OCI-LY7 (cell line): Measurements from ENCODE around the gene NAV2. TPM values are rescaled to one million over a fixed set of nuclear protein-coding genes. Genes with fewer than 3 reads are reported as not detected.

Source experiments
- BruUV-seq: library from RNA; stranded (reverse); fragments of 400-500 nt; replicated peaks from 2 replicates; lab custom pipeline; 2021; lab: Mats Ljungman, UMichigan
- CTCF ChIA-PET: fragments of 300-600 bp; sonication (Branson Sonifier 250); formaldehyde crosslinking; loops from one replicate; lab custom pipeline; 2022; ENCODE audit warnings: antibody characterized with exemption; ENCODE audit not compliant: unreplicated experiment; lab: Charles Lee
- POLR2A ChIA-PET: fragments of 300-600 bp; sonication (Branson Sonifier 250); formaldehyde crosslinking; loops from one replicate; lab custom pipeline; 2022; ENCODE audit warnings: antibody characterized with exemption; lab: Charles Lee
- DNase-seq: peaks from one replicate; pipeline ENCODE4 v3.0.0-alpha.2; 2015; ENCODE audit warnings: low spot score
- H2AFZ ChIP-seq: fragments of 200-600 bp; sonication (generic), shearing (Covaris generic); 2 replicates; pipeline ENCODE4 v1.6.1; 2014; ENCODE audit warnings: mild to moderate bottlenecking, antibody characterized with exemption, low read length, moderate library complexity
- H3K27ac ChIP-seq: fragments of 200-600 bp; sonication (generic); 2 replicates; pipeline ENCODE4 v1.5.1; 2014; ENCODE audit warnings: mixed run types, low read depth, mild to moderate bottlenecking, moderate library complexity, low read length, inconsistent platforms; ENCODE audit not compliant: poor library complexity, severe bottlenecking
- H3K36me3 ChIP-seq: fragments of 200-600 bp; sonication (generic); 2 replicates; pipeline ENCODE4 v1.6.1; 2014; ENCODE audit warnings: mild to moderate bottlenecking, antibody characterized with exemption, low read length, moderate library complexity, mixed read lengths; ENCODE audit not compliant: insufficient read depth
- H3K4me1 ChIP-seq: fragments of 200-600 bp; sonication (generic); 2 replicates; pipeline ENCODE4 v1.5.1; 2014; ENCODE audit warnings: mild to moderate bottlenecking, low read length; ENCODE audit not compliant: insufficient read depth, poor library complexity, severe bottlenecking
- H3K4me2 ChIP-seq: fragments of 200-600 bp; sonication (generic); 2 replicates; pipeline ENCODE4 v1.6.1; 2014; ENCODE audit warnings: mild to moderate bottlenecking, low read length
- H3K4me3 ChIP-seq: fragments of 200-600 bp; sonication (generic); 2 replicates; pipeline ENCODE4 v1.5.1; 2014; ENCODE audit warnings: mild to moderate bottlenecking, low read depth, low read length; ENCODE audit not compliant: poor library complexity, severe bottlenecking
- H3K79me2 ChIP-seq: fragments of 200-600 bp; sonication (generic); 2 replicates; pipeline ENCODE4 v1.6.1; 2016; ENCODE audit warnings: low read depth, mild to moderate bottlenecking, low read length, moderate library complexity, mixed read lengths; ENCODE audit not compliant: insufficient read depth
- H3K9me2 ChIP-seq: fragments of 200-600 bp; sonication (generic); 2 replicates; pipeline ENCODE4 v1.6.1; 2016; ENCODE audit warnings: mild to moderate bottlenecking, low read length, mixed read lengths; ENCODE audit not compliant: insufficient read depth
- H3K9me3 ChIP-seq: fragments of 200-600 bp; sonication (generic); 2 replicates; pipeline ENCODE4 v1.6.1; 2014; ENCODE audit warnings: mild to moderate bottlenecking, mixed run types, low read length, mixed read lengths
- H4K20me1 ChIP-seq: fragments of 200-600 bp; sonication (generic); 2 replicates; pipeline ENCODE4 v1.6.1; 2014; ENCODE audit warnings: mild to moderate bottlenecking, antibody characterized with exemption, low read length, moderate library complexity, mixed read lengths; ENCODE audit not compliant: insufficient read depth
- CTCF ChIP-seq: fragments of 200-600 bp; sonication (generic); conservative IDR thresholded peaks from 2 replicates; pipeline ENCODE4 v1.5.1; 2014; ENCODE audit warnings: mild to moderate bottlenecking, antibody characterized with exemption, low read length, moderate library complexity, mixed read lengths
- EZH2phosphoT487 ChIP-seq: fragments of 200-600 bp; sonication (generic); IDR thresholded peaks from 2 replicates; pipeline ENCODE4 v1.6.1; 2018; ENCODE audit warnings: low read depth, borderline replicate concordance, mild to moderate bottlenecking, mixed run types, antibody characterized with exemption, low read length, moderate library complexity, mixed read lengths
- intact Hi-C: fragments of 100-400 bp; cut with micrococcal nuclease; formaldehyde crosslinking; loops from one replicate; pipeline ENCODE4 v1.10.0; 2022; ENCODE audit not compliant: unreplicated experiment
- total RNA-seq, 2 experiments: library from RNA; depleted of rRNA in 1 of 2; stranded (reverse); fragments of >200 nt in 1 of 2; shearing (Covaris generic) in 1 of 2; gene quantifications; 2 replicates each; pipeline ENCODE4 v1.2.3, GENCODE V29; 2014 to 2022

NAV2 gene
- total RNA-seq, 2 experiments from 2014 or later = 0.06 to 0.68 TPM

- no peak overlapping the region for H2AFZ ChIP-seq
- POLR2A ChIA-PET = no interaction called here
- intact Hi-C loops = no loop called here
- no peaks in the 10 kb centered on the region for H3K9me2 ChIP-seq
- no TSS peak for BruUV-seq
- no peak for TF ChIP-seq EZH2phosphoT487
- TF ChIP-seq CTCF = no peak
- H3K27ac ChIP-seq = no peak overlapping the region
- no peak overlapping the region for H3K4me2 ChIP-seq
- no peak for DNase-seq
- H3K79me2 ChIP-seq = no peaks in the 10 kb centered on the region
- H3K4me3 ChIP-seq = no peak overlapping the region
- CTCF ChIA-PET = no interaction called here
- no peaks in the 10 kb centered on the region for H3K36me3 ChIP-seq
- H4K20me1 ChIP-seq = no peaks in the 10 kb centered on the region
- no peaks in the 10 kb centered on the region for H3K9me3 ChIP-seq
- H3K4me1 ChIP-seq = no peaks in the 10 kb centered on the region
These were observed 90.2 kb downstream of the NAV2 start for GRCh38 chr11:19802773-19803293.

GRCh38 chr11:19803506-19803998 lies 90.9 kb downstream of the NAV2 start:
- no peak for DNase-seq
- H2AFZ ChIP-seq = no peak overlapping the region
- no peak overlapping the region for H3K27ac ChIP-seq
- no TSS peak for BruUV-seq
- no peaks in the 10 kb centered on the region for H3K9me2 ChIP-seq
- no peaks in the 10 kb centered on the region for H3K4me1 ChIP-seq
- H3K9me3 ChIP-seq = no peaks in the 10 kb centered on the region
- no peaks in the 10 kb centered on the region for H3K36me3 ChIP-seq
- TF ChIP-seq CTCF = no peak
- no peak overlapping the region for H3K4me3 ChIP-seq
- H4K20me1 ChIP-seq = no peaks in the 10 kb centered on the region
- H3K79me2 ChIP-seq = no peaks in the 10 kb centered on the region
- intact Hi-C loops = no loop called here
- ChIA-PET CTCF (no interaction called here), POLR2A (no interaction called here)
- no peak overlapping the region for H3K4me2 ChIP-seq

GRCh38 chr11:19805376-19805775 lies 92.7 kb downstream of the NAV2 start:
- H2AFZ ChIP-seq = no peak overlapping the region
- H4K20me1 ChIP-seq = no peaks in the 10 kb centered on the region
- H3K4me3 ChIP-seq = no peak overlapping the region
- TF ChIP-seq EZH2phosphoT487 (no peak), CTCF (no peak)
- ChIA-PET CTCF (no interaction called here), POLR2A (no interaction called here)
- DNase-seq = no peak
- no peaks in the 10 kb centered on the region for H3K9me3 ChIP-seq
- no peak overlapping the region for H3K27ac ChIP-seq
- no peak overlapping the region for H3K4me2 ChIP-seq
- H3K4me1 ChIP-seq = no peaks in the 10 kb centered on the region
- H3K79me2 ChIP-seq = no peaks in the 10 kb centered on the region
- H3K9me2 ChIP-seq = no peaks in the 10 kb centered on the region
- BruUV-seq = no TSS peak
- H3K36me3 ChIP-seq = no peaks in the 10 kb centered on the region
- intact Hi-C loops = no loop called here
